ENCODE measurements around the gene DBNDD2.
A peak's percentile ranks its signal among the peaks of the same experiment; 100 is the strongest.

Gene DBNDD2

DNA sequence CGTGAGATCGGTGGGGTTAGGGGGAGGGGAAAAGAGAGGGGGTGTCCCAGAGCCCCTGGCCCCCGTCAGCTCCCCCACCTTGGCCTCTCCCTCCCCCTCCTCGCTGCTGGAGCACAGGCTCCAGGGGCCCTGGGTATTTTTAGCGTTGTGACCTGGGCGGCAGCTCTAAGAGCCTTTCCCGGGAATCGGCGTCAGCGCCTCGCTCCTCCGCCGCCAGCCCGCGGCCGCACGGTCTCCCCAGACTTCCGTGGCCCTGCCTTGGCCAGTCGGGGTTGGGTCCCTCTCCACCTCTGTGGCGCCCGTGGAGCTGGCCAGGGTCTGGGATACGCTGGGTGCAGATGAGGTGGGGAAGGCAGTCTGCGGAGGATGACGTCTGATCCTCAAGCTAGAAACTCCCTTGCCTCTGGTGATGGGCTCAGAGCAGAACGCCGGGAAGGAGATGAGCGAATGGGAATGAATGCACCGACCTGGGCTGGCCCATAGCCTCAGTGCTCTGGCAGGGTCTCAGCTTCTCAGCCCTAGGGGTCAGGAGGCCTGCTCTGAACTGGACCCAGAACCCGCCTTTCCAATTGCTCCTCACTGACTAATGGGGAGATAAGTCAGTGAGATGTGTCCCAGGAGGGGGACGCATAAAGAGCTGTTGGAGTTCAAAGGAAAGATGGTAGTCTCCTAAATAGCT is 883 bp upstream of the DBNDD2 start (continued):
- TF ChIP-seq, protein P1, sequence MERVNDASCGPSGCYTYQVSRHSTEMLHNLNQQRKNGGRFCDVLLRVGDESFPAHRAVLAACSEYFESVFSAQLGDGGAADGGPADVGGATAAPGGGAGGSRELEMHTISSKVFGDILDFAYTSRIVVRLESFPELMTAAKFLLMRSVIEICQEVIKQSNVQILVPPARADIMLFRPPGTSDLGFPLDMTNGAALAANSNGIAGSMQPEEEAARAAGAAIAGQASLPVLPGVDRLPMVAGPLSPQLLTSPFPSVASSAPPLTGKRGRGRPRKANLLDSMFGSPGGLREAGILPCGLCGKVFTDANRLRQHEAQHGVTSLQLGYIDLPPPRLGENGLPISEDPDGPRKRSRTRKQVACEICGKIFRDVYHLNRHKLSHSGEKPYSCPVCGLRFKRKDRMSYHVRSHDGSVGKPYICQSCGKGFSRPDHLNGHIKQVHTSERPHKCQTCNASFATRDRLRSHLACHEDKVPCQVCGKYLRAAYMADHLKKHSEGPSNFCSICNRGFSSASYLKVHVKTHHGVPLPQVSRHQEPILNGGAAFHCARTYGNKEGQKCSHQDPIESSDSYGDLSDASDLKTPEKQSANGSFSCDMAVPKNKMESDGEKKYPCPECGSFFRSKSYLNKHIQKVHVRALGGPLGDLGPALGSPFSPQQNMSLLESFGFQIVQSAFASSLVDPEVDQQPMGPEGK (tag by site-specific recombination; IDR thresholded peaks at IDR 0.05) = peak; percentile 45
- peak; percentile 12; the same call in 1 of the 2 replicates for TF ChIP-seq GLIS2 (tag by site-specific recombination; IDR thresholded peaks at IDR 0.05)
- no peak for TF ChIP-seq ZSCAN23 (tag by site-specific recombination; IDR thresholded peaks at IDR 0.05)
- TF ChIP-seq ZNF473 (tag by site-specific recombination; IDR thresholded peaks at IDR 0.05) = no peak
- TF ChIP-seq, protein P2, sequence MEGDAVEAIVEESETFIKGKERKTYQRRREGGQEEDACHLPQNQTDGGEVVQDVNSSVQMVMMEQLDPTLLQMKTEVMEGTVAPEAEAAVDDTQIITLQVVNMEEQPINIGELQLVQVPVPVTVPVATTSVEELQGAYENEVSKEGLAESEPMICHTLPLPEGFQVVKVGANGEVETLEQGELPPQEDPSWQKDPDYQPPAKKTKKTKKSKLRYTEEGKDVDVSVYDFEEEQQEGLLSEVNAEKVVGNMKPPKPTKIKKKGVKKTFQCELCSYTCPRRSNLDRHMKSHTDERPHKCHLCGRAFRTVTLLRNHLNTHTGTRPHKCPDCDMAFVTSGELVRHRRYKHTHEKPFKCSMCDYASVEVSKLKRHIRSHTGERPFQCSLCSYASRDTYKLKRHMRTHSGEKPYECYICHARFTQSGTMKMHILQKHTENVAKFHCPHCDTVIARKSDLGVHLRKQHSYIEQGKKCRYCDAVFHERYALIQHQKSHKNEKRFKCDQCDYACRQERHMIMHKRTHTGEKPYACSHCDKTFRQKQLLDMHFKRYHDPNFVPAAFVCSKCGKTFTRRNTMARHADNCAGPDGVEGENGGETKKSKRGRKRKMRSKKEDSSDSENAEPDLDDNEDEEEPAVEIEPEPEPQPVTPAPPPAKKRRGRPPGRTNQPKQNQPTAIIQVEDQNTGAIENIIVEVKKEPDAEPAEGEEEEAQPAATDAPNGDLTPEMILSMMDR (tag by site-specific recombination; IDR thresholded peaks at IDR 0.05) = no peak
- TF ChIP-seq ZNF585B (tag by site-specific recombination; IDR thresholded peaks at IDR 0.05) = no peak
- TF ChIP-seq, protein P3, sequence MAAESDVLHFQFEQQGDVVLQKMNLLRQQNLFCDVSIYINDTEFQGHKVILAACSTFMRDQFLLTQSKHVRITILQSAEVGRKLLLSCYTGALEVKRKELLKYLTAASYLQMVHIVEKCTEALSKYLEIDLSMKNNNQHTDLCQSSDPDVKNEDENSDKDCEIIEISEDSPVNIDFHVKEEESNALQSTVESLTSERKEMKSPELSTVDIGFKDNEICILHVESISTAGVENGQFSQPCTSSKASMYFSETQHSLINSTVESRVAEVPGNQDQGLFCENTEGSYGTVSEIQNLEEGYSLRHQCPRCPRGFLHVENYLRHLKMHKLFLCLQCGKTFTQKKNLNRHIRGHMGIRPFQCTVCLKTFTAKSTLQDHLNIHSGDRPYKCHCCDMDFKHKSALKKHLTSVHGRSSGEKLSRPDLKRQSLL (tag by site-specific recombination; IDR thresholded peaks at IDR 0.05) = no peak

DNA sequence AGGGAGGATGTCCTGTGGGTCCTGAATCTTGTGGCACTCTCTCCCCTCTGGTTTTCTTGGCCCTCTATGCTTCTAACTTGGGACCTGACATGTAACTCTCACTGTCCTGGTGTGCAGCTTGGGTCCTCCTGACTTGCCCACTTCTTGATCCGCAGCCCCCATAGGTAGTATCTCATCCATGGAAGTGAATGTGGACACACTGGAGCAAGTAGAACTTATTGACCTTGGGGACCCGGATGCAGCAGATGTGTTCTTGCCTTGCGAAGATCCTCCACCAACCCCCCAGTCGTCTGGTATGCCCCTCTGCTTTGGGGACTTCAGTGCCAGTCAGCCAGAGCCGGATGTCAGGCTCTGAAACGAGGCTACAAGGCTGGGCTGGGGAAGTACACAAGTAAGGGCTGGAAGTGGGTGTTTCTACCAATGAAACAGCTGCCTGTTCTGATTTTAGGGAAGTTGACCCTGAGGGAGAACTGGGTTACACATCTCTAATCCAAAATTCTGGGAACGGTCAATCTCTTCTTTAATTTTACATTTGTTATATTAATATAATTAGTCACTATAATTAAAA is 641 bp downstream of the DBNDD2 start:
- Histone ChIP-seq H3K9me3 (ENCODE audit: control insufficient read depth, insufficient read depth, low read depth, low read length) (no peaks in the 10 kb centered on the region), H3K4me3 (ENCODE audit: low read depth, low read length) (no peak overlapping the region), H3K36me3 (ENCODE audit: control insufficient read depth in 2 of 2, insufficient read depth in 1 of 2, low read length in 2 of 2) (peaks cover 0 to 28% of the 10 kb centered on the region in 2 experiments; a peak in 2 of 3 replicates), H3K4me1 (ENCODE audit: control insufficient read depth, insufficient read depth, low read length) (peaks cover 10% of the 10 kb centered on the region), H3K27ac (ENCODE audit: extremely low read depth, low read depth, low read length) (no peak overlapping the region)
- ChIA-PET CTCF (interaction anchor here (1.8 to 2.5 kb wide), 3 partner anchors 28 to 362 kb away, joined by 4 to 18 read pairs (median 11); no protein-coding TSS in a partner anchor), POLR2A (no interaction called here)
- TF ChIP-seq ZNF777 (tag by site-specific recombination; IDR thresholded peaks at IDR 0.05; ENCODE audit: borderline replicate concordance) (no peak), FEZF1 (tag by site-specific recombination; IDR thresholded peaks at IDR 0.05) (no peak), ZNF48 (tag by site-specific recombination; IDR thresholded peaks at IDR 0.05) (no peak), ZNF629 (tag by site-specific recombination; IDR thresholded peaks at IDR 0.05) (no peak), ZNF664 (tag by site-specific recombination; IDR thresholded peaks at IDR 0.05) (no peak), ZNF792 (tag by site-specific recombination; IDR thresholded peaks at IDR 0.05) (no peak), ZNF138 (tag by site-specific recombination; IDR thresholded peaks at IDR 0.05; ENCODE audit: borderline replicate concordance) (no peak)
- TF ChIP-seq, protein P4, sequence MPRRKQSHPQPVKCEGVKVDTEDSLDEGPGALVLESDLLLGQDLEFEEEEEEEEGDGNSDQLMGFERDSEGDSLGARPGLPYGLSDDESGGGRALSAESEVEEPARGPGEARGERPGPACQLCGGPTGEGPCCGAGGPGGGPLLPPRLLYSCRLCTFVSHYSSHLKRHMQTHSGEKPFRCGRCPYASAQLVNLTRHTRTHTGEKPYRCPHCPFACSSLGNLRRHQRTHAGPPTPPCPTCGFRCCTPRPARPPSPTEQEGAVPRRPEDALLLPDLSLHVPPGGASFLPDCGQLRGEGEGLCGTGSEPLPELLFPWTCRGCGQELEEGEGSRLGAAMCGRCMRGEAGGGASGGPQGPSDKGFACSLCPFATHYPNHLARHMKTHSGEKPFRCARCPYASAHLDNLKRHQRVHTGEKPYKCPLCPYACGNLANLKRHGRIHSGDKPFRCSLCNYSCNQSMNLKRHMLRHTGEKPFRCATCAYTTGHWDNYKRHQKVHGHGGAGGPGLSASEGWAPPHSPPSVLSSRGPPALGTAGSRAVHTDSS (tag by site-specific recombination; IDR thresholded peaks at IDR 0.05) = no peak
- TF ChIP-seq, protein P5, sequence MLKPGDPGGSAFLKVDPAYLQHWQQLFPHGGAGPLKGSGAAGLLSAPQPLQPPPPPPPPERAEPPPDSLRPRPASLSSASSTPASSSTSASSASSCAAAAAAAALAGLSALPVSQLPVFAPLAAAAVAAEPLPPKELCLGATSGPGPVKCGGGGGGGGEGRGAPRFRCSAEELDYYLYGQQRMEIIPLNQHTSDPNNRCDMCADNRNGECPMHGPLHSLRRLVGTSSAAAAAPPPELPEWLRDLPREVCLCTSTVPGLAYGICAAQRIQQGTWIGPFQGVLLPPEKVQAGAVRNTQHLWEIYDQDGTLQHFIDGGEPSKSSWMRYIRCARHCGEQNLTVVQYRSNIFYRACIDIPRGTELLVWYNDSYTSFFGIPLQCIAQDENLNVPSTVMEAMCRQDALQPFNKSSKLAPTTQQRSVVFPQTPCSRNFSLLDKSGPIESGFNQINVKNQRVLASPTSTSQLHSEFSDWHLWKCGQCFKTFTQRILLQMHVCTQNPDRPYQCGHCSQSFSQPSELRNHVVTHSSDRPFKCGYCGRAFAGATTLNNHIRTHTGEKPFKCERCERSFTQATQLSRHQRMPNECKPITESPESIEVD (tag by site-specific recombination; IDR thresholded peaks at IDR 0.05) = no peak
- TF ChIP-seq, protein P6, sequence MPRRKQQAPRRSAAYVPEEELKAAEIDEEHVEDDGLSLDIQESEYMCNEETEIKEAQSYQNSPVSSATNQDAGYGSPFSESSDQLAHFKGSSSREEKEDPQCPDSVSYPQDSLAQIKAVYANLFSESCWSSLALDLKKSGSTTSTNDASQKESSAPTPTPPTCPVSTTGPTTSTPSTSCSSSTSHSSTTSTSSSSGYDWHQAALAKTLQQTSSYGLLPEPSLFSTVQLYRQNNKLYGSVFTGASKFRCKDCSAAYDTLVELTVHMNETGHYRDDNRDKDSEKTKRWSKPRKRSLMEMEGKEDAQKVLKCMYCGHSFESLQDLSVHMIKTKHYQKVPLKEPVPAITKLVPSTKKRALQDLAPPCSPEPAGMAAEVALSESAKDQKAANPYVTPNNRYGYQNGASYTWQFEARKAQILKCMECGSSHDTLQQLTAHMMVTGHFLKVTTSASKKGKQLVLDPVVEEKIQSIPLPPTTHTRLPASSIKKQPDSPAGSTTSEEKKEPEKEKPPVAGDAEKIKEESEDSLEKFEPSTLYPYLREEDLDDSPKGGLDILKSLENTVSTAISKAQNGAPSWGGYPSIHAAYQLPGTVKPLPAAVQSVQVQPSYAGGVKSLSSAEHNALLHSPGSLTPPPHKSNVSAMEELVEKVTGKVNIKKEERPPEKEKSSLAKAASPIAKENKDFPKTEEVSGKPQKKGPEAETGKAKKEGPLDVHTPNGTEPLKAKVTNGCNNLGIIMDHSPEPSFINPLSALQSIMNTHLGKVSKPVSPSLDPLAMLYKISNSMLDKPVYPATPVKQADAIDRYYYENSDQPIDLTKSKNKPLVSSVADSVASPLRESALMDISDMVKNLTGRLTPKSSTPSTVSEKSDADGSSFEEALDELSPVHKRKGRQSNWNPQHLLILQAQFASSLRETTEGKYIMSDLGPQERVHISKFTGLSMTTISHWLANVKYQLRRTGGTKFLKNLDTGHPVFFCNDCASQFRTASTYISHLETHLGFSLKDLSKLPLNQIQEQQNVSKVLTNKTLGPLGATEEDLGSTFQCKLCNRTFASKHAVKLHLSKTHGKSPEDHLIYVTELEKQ (tag by site-specific recombination; IDR thresholded peaks at IDR 0.05; ENCODE audit: borderline replicate concordance) = no peak
- TF ChIP-seq, protein P7, sequence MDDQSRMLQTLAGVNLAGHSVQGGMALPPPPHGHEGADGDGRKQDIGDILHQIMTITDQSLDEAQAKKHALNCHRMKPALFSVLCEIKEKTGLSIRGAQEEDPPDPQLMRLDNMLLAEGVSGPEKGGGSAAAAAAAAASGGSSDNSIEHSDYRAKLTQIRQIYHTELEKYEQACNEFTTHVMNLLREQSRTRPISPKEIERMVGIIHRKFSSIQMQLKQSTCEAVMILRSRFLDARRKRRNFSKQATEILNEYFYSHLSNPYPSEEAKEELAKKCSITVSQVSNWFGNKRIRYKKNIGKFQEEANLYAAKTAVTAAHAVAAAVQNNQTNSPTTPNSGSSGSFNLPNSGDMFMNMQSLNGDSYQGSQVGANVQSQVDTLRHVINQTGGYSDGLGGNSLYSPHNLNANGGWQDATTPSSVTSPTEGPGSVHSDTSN (CRISPR knock-in tag; IDR thresholded peaks at IDR 0.05) = no peak

All from HEK293 (cell line).